H9 (cell line): Measurements from ENCODE around the gene TBC1D4. TPM values are rescaled to one million over a fixed set of nuclear protein-coding genes. Genes with fewer than 3 reads are reported as not detected.

ENCODE experiments used
- DNase-seq: peaks from one replicate; pipeline ENCODE4 v3.0.0-alpha.2; 2017
- H2AFZ ChIP-seq: one replicate; pipeline ENCODE4 v1.6.1; 2013; ENCODE audit warnings: mild to moderate bottlenecking, low read length, control low read depth, moderate library complexity
- H2AK5ac ChIP-seq: 2 replicates; pipeline ENCODE4 v1.6.1; 2013; ENCODE audit warnings: low read length, control low read depth, mixed read lengths; ENCODE audit not compliant: insufficient read length
- H2BK120ac ChIP-seq: one replicate; pipeline ENCODE4 v1.6.1; 2013; ENCODE audit warnings: low read depth, mild to moderate bottlenecking, low read length, control low read depth, inconsistent platforms; ENCODE audit not compliant: poor library complexity, severe bottlenecking
- H2BK12ac ChIP-seq: 2 replicates; pipeline ENCODE4 v1.6.1; 2013; ENCODE audit warnings: low read length, control low read depth, mixed read lengths, low read depth; ENCODE audit not compliant: insufficient read length
- H2BK15ac ChIP-seq: 2 replicates; pipeline ENCODE4 v1.6.1; 2013; ENCODE audit warnings: low read depth, low read length, control low read depth
- H2BK20ac ChIP-seq: one replicate; pipeline ENCODE4 v1.6.1; 2013; ENCODE audit warnings: low read depth, mild to moderate bottlenecking, low read length, control low read depth, inconsistent platforms; ENCODE audit not compliant: poor library complexity, severe bottlenecking
- H2BK5ac ChIP-seq: 2 replicates; pipeline ENCODE4 v1.6.1; 2013; ENCODE audit warnings: low read length, control low read depth, mixed read lengths; ENCODE audit not compliant: insufficient read length
- H3K14ac ChIP-seq: 2 replicates; pipeline ENCODE4 v1.6.1; 2013; ENCODE audit warnings: low read length, control low read depth; ENCODE audit not compliant: insufficient read depth
- H3K18ac ChIP-seq: 2 replicates; pipeline ENCODE4 v1.6.1; 2013; ENCODE audit warnings: low read depth, mild to moderate bottlenecking, mixed read lengths, low read length, control low read depth; ENCODE audit not compliant: insufficient read length
- H3K23ac ChIP-seq: 2 replicates; pipeline ENCODE4 v1.6.1; 2013; ENCODE audit warnings: low read length, control low read depth, mixed read lengths, low read depth; ENCODE audit not compliant: insufficient read length
- H3K23me2 ChIP-seq: 2 replicates; pipeline ENCODE4 v1.6.1; 2013; ENCODE audit warnings: low read depth, mild to moderate bottlenecking, mixed read lengths, low read length, control low read depth; ENCODE audit not compliant: insufficient read length, poor library complexity, severe bottlenecking
- H3K27ac ChIP-seq: 2 replicates; pipeline ENCODE4 v1.5.1; 2013; ENCODE audit warnings: low read length, control low read depth, mixed read lengths, low read depth; ENCODE audit not compliant: insufficient read length
- H3K27me3 ChIP-seq: 2 replicates; pipeline ENCODE4 v1.6.1; 2013; ENCODE audit warnings: low read length, control low read depth, inconsistent platforms; ENCODE audit not compliant: insufficient read depth
- H3K4ac ChIP-seq: 2 replicates; pipeline ENCODE4 v1.6.1; 2013; ENCODE audit warnings: low read depth, mild to moderate bottlenecking, control low read depth, inconsistent platforms, low read length, moderate library complexity
- H3K4me1 ChIP-seq: 2 replicates; pipeline ENCODE4 v1.6.1; 2013; ENCODE audit warnings: low read length, control low read depth, inconsistent platforms; ENCODE audit not compliant: insufficient read depth
- H3K4me2 ChIP-seq: 2 replicates; pipeline ENCODE4 v1.6.1; 2013; ENCODE audit warnings: low read length, control low read depth, mixed read lengths; ENCODE audit not compliant: insufficient read length, insufficient read depth
- H3K56ac ChIP-seq: 2 replicates; pipeline ENCODE4 v1.6.1; 2013; ENCODE audit warnings: low read depth, mild to moderate bottlenecking, mixed read lengths, low read length, control low read depth; ENCODE audit not compliant: insufficient read length
- H3K79me1 ChIP-seq: 2 replicates; pipeline ENCODE4 v1.6.1; 2013; ENCODE audit warnings: low read depth, mild to moderate bottlenecking, moderate library complexity, low read length, control low read depth, inconsistent platforms; ENCODE audit not compliant: insufficient read depth, poor library complexity, severe bottlenecking
- H3K79me2 ChIP-seq: 2 replicates; pipeline ENCODE4 v1.6.1; 2013; ENCODE audit warnings: low read length, control low read depth, inconsistent platforms; ENCODE audit not compliant: insufficient read depth
- H3K9ac ChIP-seq: 2 replicates; pipeline ENCODE4 v1.6.1; 2013; ENCODE audit warnings: low read length, control low read depth, mixed read lengths; ENCODE audit not compliant: insufficient read length; ENCODE audit errors: extremely low read depth
- H3K9me3 ChIP-seq: one replicate; pipeline ENCODE4 v1.6.1; 2013; ENCODE audit warnings: low read depth, low read length, inconsistent platforms; ENCODE audit not compliant: control insufficient read depth
- H3T11ph ChIP-seq: one replicate; pipeline ENCODE4 v1.6.1; 2013; ENCODE audit warnings: mild to moderate bottlenecking, low read length, control low read depth, inconsistent platforms
- H4K20me1 ChIP-seq: one replicate; pipeline ENCODE4 v1.6.1; 2013; ENCODE audit not compliant: control insufficient read depth, insufficient read length, insufficient read depth
- H4K5ac ChIP-seq: 2 replicates; pipeline ENCODE4 v1.6.1; 2013; ENCODE audit warnings: low read depth, mild to moderate bottlenecking, mixed read lengths, low read length, control low read depth; ENCODE audit not compliant: insufficient read length
- H4K8ac ChIP-seq: replicated peaks from 2 replicates; pipeline ENCODE4 v1.6.1; 2013; ENCODE audit warnings: low read length, control low read depth, mixed read lengths, low read depth; ENCODE audit not compliant: insufficient read length
- H4K91ac ChIP-seq: 2 replicates; pipeline ENCODE4 v1.6.1; 2013; ENCODE audit warnings: low read depth, mild to moderate bottlenecking, moderate library complexity, mixed read lengths, low read length, control low read depth; ENCODE audit not compliant: insufficient read length
- H3K27ac Mint-ChIP-seq, 3 experiments: 2 replicates in 2 of 3; 3 replicates in 1 of 3; pipeline ENCODE4 v1.8.0; 2020 to 2021; ENCODE audit warnings: mixed read lengths in 3 of 3, mild to moderate bottlenecking in 1 of 3, moderate library complexity in 1 of 3
- H3K27me3 Mint-ChIP-seq: 2 replicates; pipeline ENCODE4 v1.8.0; 2021; ENCODE audit warnings: low read depth, mild to moderate bottlenecking, moderate library complexity, mixed read lengths
- H3K36me3 Mint-ChIP-seq, 3 experiments: 2 replicates in 2 of 3; 3 replicates in 1 of 3; pipeline ENCODE4 v1.8.0; 2020 to 2021; ENCODE audit warnings: low read depth in 3 of 3, mixed read lengths in 3 of 3; ENCODE audit not compliant: insufficient read depth in 1 of 3
- H3K4me1 Mint-ChIP-seq, 2 experiments: 2 replicates each; pipeline ENCODE4 v1.8.0; 2020; ENCODE audit warnings: mixed read lengths in 2 of 2
- H3K4me3 Mint-ChIP-seq, 2 experiments: 2 replicates in 1 of 2; 3 replicates in 1 of 2; pipeline ENCODE4 v1.8.0; 2020 to 2021; ENCODE audit warnings: mild to moderate bottlenecking in 2 of 2, mixed read lengths in 2 of 2, moderate library complexity in 1 of 2
- H3K9me3 Mint-ChIP-seq, 2 experiments: 2 replicates in 1 of 2; 3 replicates in 1 of 2; pipeline ENCODE4 v1.8.0; 2020; ENCODE audit warnings: mild to moderate bottlenecking in 2 of 2, mixed read lengths in 2 of 2, moderate library complexity in 1 of 2
- CTCF ChIP-seq: fragments of 200-600 bp; sonication (generic); conservative IDR thresholded peaks from 3 replicates; pipeline ENCODE4 v1.8.0; 2021; ENCODE audit warnings: antibody characterized with exemption, mild to moderate bottlenecking
- WGBS: extraction: QIAGEN DNeasy Blood & Tissue Kit; methylation state at CpG from one replicate; pipeline ENCODE4 v1.1.7; 2013; ENCODE audit warnings: missing lambda C conversion rate, low lambda C conversion rate, mixed read lengths; ENCODE audit not compliant: insufficient read length; ENCODE audit errors: extremely low coverage; 5-methylcytosine and 5-hydroxymethylcytosine counted together
- total RNA-seq: library from RNA; stranded (reverse); gene quantifications from 2 replicates; pipeline ENCODE4 v1.2.1, GENCODE V29; 2021

The TBC1D4 gene
- total RNA-seq, 1 experiment from 2014 or later = 10.5 TPM

GRCh38 chr13:75513271-75513670 lies 31.3 kb upstream of the TBC1D4 start:
- Histone ChIP-seq H2BK12ac (no peak overlapping the region), H4K20me1 (no peaks in the 10 kb centered on the region), H3K4me2 (no peak overlapping the region), H4K5ac (no peak overlapping the region), H3K56ac (no peak overlapping the region), H4K91ac (no peak overlapping the region), H3K79me2 (no peaks in the 10 kb centered on the region), H2BK120ac (no peak overlapping the region), H4K8ac (no peak overlapping the region), H3K4ac (no peak overlapping the region), H2AK5ac (no peak overlapping the region), H2BK5ac (no peak overlapping the region), H3K18ac (no peak overlapping the region), H3K79me1 (no peaks in the 10 kb centered on the region), H3K27me3 (no peaks in the 10 kb centered on the region; the same call in 1 of the 2 replicates), H3K23ac (no peak overlapping the region), H2BK15ac (no peak overlapping the region), H3K9ac (no peak overlapping the region), H2AFZ (no peak overlapping the region), H3K4me1 (no peaks in the 10 kb centered on the region), H3K9me3 (no peaks in the 10 kb centered on the region), H3T11ph (no peak overlapping the region), H3K27ac (no peak overlapping the region), H3K14ac (no peak overlapping the region), H3K23me2 (no peaks in the 10 kb centered on the region), H2BK20ac (no peak overlapping the region)
- no peaks in the 10 kb centered on the region for H3K4me1 Mint-ChIP-seq
- no peaks in the 10 kb centered on the region for H3K27me3 Mint-ChIP-seq
- H3K27ac Mint-ChIP-seq = no peak overlapping the region
- peaks cover 5 to 7% of the 10 kb centered on the region in 2 experiments; a peak in 3 of 5 replicates for H3K9me3 Mint-ChIP-seq
- TF ChIP-seq CTCF = no peak
- no CpG with 5 or more reads among the region's 5 CpGs for WGBS
- H3K36me3 Mint-ChIP-seq = peaks cover 0 to 6% (median 4%) of the 10 kb centered on the region in 3 experiments; a peak in 1 of 7 replicates
- DNase-seq = no peak
- no peak overlapping the region for H3K4me3 Mint-ChIP-seq
